B cell (primary cell): Measurements from ENCODE around the gene PARG.

Source experiments
- EZH2 ChIP-seq: IDR thresholded peaks from 2 replicates; pipeline ENCODE4 v1.6.1; 2012; ENCODE audit warnings: borderline replicate concordance, low read depth, mild to moderate bottlenecking, moderate library complexity, low read length; ENCODE audit not compliant: insufficient read depth, poor library complexity, severe bottlenecking
- TF ChIP-seq, protein P1 (sequence below): fragments of 200-600 bp; IDR thresholded peaks from one replicate; pipeline ENCODE4 v1.8.0; 2022; ENCODE audit warnings: antibody characterized with exemption, mild to moderate bottlenecking

DNA sequence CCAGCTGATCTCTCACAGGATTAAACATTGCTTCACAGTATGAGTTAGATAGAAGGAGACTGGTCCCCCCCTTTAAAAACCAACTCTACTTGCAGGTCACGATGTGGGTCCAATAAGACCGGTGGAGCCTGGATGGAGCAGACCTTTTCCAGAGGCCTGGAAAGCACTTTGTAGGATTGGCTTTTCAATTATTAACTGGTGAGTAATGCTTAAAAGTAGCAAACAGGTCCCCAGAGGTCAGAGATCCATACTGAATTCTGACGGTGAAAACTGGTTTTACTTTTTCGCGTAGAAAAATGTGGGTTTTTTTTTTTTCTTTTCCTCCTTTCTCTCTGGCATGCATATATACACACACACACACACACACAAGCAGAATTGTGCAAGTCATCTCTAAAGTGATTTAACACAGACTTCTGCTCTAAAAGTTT is 104.8 kb downstream of the PARG start:
- TF ChIP-seq, protein P1, sequence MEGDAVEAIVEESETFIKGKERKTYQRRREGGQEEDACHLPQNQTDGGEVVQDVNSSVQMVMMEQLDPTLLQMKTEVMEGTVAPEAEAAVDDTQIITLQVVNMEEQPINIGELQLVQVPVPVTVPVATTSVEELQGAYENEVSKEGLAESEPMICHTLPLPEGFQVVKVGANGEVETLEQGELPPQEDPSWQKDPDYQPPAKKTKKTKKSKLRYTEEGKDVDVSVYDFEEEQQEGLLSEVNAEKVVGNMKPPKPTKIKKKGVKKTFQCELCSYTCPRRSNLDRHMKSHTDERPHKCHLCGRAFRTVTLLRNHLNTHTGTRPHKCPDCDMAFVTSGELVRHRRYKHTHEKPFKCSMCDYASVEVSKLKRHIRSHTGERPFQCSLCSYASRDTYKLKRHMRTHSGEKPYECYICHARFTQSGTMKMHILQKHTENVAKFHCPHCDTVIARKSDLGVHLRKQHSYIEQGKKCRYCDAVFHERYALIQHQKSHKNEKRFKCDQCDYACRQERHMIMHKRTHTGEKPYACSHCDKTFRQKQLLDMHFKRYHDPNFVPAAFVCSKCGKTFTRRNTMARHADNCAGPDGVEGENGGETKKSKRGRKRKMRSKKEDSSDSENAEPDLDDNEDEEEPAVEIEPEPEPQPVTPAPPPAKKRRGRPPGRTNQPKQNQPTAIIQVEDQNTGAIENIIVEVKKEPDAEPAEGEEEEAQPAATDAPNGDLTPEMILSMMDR: no peak
- TF ChIP-seq EZH2: no peak
